SK-MEL-5 (cell line): ENCODE data around the gene DNAAF1. TPM values are rescaled to one million over a fixed set of nuclear protein-coding genes. Genes with fewer than 3 reads are reported as not detected.
"Not testable (repeated sequence)": the region's sequence is repeated elsewhere in the genome, so short reads cannot be mapped to it uniquely, and the experiment has no call there.

Experiments
- DNase-seq: peaks from one replicate; pipeline ENCODE4 v3.0.0-alpha.2; 2016; ENCODE audit warnings: low read depth, low spot score
- in situ Hi-C: cut with HindIII; loops from 2 replicates; pipeline ENCODE4 v1.10.0; 2016; ENCODE audit warnings: low sequenced_read_pairs, high pct_unique_total_duplicates, low pct_unique_long_range_greater_than_20kb
- polyA plus RNA-seq, 2 experiments: library from polyadenylated mRNA; depleted of rRNA; stranded (reverse); fragments of >200 nt; gene quantifications; 2 replicates each; pipeline ENCODE4 v1.2.3, GENCODE V29; 2015
- total RNA-seq: library from RNA; depleted of rRNA; stranded (reverse); fragments of >200 nt; shearing (Covaris generic); gene quantifications from 2 replicates; pipeline ENCODE4 v1.2.3, GENCODE V29; 2014; rRNA removed

Gene DNAAF1
- total RNA-seq = 0.16 and 0.63 TPM in 2 replicates
- polyA plus RNA-seq (2015; cell fraction: cytosol; rRNA removed) = not detected in 2 replicates
- 0.16 TPM in 1 of 2 replicates, not detected in the other for polyA plus RNA-seq (2015; cell fraction: nucleus; rRNA removed)

DNA sequence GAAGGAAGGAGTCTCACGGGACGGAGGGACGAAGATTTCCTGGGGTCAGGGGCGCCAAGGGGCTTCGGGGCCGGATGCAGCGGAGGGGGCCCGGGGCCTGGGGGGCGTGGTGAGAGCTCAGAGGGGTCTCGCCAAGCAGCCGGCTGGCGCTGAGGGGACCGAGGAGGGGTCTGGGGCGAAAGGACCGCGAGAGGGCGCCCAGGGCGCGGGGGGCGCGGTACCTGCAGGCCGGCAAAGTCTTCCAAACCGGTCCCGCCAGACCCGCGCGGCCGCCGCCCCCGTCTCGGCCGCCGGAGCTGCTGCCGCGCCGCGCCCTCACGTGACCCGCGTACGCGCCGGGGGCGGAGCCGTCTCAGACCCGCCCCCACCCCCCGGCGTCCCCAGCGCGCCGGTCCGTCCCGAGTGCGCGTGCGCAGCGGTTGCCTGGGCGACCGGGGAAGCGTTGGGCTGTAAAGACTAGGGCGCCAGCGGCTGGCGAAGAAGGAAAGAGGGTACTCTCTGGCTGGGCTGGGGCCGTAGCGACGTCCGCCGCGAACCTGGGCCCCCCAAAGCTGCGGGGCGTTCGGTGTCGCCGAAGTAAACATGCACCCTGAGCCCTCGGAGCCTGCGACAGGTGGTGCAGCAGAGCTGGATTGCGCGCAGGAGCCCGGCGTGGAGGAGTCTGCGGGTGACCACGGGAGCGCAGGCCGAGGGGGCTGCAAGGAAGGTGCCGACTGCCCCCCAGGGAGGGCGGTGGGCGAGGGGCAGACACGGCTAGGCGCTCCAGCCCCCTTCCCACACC, at the start of gene DNAAF1, which contains the start of gene HSDL1:
DNAAF1 (plus strand) TSS at position 450 of the 781 bp plus-strand sequence; CDS start at position 583, 133 bp downstream.
HSDL1 (minus strand) TSS at position 319 of the 781 bp plus-strand sequence. CDS start 13,856 bp downstream, outside the sequence.
- DNase-seq = peak; percentile 76
- in situ Hi-C loops = no loop called here

DNA sequence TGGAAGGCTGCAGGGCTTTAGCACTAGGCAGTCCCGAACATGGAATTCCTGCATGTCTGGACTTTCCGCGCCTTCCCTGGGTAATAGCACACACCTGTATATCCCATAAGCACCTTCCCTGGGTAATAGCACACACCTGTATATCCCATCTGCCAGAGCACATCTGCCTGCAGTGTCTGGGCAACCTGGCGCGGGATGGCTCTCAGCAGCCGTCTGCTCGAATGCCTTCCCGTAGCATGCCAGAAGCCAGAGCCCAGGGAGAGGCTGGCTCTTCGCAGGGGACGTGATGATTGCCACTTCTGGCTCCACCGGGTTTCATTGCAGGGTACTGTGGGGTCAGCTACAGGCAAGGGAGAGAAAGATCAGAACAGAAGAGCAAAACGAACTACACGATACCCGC, 49.6 kb upstream of the DNAAF1 start:
- DNase-seq = no peak
- in situ Hi-C loops = no loop called here

DNA sequence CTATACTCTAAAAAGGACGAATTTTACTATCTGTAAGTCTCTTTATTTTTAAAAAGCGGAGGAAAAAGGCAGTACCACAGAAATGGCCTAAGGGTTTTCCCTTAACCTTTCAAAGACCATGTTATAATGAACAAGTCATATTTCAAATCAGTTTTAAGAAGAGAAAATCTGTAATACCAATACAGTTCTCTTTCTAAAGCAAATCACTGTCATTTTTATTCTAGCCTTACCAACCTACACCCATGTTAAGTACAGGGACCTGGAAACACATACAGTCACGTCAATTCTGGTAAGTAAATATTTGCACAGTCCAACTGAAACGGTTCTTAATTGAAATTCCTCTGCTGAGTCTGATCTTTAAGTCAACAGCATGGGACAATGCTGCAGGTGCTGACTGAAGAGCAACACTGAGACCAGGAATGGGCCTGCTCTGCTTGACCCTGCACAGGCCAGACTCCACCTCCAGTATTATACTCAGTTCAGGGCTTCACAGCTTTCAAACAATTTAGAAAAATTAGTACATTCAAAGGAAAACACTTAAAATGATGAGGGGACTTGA, 48.6 kb upstream of the DNAAF1 start:
- in situ Hi-C loops = no loop called here
- no peak for DNase-seq

DNA sequence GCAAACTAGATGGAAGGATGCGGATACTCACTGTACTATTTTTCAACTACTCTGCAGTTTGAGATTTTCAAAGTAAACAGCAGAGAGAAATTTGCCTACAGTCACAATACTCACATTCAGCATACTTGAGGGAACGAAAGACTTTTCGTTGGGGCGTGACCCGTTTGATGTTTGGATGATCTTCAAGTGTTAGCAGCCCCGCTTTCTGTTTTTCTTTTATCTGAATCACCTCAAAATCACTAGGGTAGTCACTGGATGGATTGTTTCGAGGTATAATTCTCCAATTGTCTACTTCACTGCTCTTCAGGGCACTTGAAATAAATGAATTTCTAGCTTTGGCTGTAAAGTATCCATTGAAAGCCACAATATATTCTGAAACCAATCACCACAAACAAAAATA, 46.2 kb upstream of the DNAAF1 start:
- in situ Hi-C loops = no loop called here
- DNase-seq = no peak

DNA sequence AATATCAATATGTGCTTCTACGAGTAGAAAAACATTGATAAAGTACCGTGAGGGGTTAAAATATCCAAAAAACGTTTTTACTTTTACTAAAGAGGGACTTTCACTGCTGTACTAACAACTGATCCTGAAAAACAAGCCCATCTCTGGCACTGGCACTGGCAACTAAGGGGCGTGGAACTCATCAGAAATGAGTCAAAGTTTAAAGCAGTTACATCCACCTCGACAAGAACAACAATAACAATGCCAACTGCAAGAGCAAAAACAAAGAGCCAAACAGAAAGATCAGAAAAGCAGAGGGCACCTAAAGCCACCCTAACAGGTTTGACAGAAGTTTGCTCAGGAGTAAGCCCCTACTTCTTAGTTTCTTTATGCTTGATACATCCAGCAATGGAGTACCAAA, 41.4 kb upstream of the DNAAF1 start:
- no peak for DNase-seq
- in situ Hi-C loops = no loop called here

DNA sequence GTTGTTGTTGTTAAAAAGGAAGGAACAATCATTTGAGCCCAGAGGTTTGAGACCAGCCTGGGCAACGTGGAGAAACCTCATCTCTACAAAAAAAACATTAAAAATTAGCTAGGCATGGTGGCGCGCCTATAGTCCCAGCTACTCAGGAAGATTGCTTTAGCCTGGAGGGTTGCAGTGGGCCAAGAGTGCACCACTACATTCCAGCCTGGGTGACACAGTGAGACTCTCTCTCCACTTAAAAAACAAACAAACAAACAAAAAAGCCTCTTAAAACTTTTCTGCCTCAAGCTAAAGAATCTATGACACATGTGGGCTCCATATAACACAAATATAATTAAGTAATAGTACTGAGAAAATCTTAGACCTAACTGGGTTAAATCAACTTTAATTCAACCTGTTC, 40.9 kb upstream of the DNAAF1 start:
- in situ Hi-C loops = no loop called here
- DNase-seq = no peak

DNA sequence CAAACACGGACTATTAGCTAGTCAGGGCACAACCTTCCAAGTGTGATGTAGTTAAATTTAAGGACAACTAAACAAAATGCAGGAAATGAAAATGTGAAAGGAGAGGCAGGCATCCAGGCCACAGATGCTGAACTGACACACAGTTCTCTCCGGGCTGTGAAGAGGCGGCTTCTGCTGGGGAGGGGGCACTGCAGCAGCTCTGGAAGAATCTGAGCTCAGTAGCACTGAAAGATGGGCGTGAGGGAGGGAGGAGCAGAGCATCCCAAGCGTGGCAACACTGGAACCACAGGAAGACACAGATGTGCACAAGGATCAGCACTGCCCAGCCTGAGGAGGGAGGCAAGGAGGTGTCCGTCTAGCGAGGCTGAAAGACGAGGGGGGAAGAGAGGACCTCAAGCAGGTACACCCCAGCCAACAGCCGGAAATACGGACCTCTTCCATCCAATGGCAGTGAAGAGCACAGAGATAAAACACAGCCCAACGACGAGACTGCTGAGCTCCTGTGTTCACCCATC, 39.8 kb upstream of the DNAAF1 start:
- DNase-seq = no peak
- in situ Hi-C loops = no loop called here

DNA sequence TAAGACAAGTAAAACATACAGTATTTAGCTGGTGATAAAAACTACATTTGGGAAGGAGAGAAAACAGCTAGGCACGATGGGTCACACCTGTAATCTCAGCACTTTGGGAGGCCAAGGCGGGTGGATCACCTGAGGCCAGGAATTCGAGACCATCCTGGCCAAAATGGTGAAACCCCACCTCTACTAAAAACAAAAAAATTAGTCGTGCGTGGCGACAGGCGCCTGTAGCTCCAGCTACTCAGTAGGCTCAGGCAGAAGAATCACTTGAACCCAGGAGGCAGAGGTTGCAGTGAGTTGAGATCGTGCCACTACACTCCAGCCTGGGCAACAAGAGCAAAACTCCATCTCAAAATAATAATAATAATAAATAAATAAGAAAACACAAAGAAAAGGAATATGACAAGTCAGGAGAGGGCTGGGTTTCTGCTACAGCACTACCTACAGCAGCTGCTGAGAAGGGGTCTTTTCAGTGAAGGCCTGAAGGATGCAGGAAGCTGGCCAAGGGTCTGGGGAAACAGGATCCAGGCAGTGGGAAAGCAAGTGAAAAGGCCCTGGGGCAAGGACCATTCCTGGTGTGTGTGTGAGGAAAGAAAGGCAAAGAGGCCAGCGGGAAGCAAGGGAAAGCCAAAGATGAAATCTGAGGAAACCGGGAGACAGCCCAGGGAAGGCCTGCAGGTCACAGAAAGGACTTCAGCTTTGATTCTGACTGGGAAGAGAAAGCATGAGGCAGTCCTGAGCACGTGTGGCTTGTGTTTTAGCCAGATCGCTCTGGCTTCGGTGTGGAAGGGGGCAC, 39.0 kb upstream of the DNAAF1 start:
- no peak for DNase-seq
- in situ Hi-C loops = no loop called here

DNA sequence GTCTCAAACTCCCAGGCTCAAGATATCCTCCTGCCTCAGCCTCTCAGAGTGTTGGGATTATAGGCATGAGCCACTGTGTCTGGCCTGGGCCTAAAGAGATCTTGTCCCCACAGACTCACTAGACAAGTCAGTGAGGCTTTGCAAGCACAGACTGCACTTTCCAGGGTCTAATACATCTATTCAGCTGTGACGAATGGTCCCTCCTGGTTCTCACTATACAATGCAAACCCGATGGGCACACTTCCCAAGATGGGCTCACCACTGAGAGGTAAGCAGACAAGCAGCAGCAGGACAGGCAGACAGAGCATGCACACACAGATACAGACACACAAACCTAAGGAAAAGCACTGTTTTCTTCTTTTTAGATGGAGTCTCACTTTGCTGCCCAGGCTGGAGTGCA, 37.2 kb upstream of the DNAAF1 start:
- DNase-seq = no peak
- in situ Hi-C loops = no loop called here

DNA sequence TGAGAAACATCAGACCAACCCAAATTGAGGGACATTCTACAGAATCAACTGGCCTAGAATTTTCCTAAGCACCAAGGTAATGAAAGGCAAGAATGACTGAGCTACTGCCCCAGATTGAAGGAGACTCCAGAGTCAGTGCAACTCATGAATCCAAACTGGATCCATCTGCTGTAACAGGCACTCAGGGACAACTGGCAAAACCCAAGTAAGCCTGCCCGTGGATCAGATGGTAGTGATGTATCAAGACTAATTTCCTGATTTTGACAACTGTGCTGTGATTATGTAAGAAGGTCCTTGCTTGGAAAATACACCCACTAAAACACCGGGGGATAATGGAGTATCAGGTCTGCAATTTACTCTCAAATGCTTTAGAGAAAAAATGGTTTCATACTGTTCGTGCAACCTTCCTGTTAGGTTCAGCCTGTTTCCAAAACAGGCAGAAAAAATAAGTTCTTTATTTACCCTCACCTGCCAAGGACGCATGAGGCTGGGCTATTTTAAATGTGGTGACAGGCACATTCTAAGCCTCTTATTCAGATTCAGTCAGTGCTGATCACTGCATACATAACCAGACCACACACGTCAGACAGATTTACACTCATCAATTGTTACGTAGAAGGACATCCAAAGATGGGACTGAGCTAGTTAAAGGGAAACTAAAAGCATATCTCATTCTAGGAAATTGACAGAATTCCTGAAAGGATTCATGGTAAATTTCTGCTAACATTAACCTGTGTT, 35.3 kb upstream of the DNAAF1 start:
- no peak for DNase-seq
- in situ Hi-C loops = no loop called here

DNA sequence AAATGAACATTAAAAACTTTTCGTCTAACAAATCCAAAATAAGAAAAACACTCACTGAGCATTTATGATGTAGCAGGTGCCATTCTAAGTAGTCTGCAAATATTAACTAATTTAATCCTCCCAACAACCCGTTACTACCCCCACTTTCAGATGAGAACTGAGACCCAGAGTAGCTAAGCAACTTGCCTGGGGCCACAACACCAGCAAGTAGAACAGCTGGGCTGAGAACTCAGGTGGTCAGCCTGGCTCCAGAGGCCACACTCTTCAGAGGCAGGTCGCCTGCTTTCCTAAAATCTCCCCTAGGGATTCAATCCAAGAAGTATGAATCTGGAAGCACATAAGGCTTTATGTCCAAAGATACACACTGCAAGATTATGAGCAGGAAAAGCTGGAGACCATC, 34.6 kb upstream of the DNAAF1 start:
- in situ Hi-C loops = no loop called here
- no peak for DNase-seq

DNA sequence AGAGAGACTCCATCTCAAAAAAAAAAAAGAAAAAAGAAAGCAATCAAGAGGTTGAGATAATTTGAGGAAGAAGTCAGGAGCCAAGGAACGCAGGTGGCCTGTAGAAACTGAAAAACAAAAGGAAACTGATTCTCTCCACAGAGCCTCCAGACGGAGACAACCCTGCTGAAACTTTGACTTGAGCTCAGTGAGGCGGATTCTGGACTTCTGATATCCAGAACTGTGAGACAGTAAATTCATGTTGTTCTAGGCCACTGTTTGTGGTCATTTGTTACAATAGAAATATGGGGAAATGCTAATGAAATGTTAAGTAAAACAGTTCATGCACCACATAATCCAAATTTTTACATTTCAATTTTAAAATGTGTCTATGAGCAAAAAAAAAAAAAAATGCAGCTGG, 33.6 kb upstream of the DNAAF1 start:
- no peak for DNase-seq
- in situ Hi-C loops = no loop called here

DNA sequence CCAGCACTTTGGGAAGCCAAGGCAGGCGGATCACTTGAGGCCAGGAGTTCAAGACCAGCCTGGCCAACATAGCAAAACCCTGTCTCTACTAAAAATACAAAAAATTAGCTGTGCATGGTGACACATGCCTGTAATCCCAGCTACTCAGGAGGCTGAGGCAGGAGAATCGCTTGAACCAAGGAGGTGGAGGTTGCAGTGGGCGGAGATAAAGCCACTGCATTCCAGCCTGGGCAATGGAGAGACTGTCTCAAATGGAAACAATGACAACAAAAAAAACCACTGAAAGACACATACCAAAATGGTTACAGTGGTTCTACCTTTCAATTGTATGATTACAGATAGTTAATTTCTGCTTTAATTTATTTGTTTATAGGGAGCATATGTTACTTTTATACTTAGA, 33.2 kb upstream of the DNAAF1 start:
- DNase-seq, in situ Hi-C loops: not testable (repeated sequence)

DNA sequence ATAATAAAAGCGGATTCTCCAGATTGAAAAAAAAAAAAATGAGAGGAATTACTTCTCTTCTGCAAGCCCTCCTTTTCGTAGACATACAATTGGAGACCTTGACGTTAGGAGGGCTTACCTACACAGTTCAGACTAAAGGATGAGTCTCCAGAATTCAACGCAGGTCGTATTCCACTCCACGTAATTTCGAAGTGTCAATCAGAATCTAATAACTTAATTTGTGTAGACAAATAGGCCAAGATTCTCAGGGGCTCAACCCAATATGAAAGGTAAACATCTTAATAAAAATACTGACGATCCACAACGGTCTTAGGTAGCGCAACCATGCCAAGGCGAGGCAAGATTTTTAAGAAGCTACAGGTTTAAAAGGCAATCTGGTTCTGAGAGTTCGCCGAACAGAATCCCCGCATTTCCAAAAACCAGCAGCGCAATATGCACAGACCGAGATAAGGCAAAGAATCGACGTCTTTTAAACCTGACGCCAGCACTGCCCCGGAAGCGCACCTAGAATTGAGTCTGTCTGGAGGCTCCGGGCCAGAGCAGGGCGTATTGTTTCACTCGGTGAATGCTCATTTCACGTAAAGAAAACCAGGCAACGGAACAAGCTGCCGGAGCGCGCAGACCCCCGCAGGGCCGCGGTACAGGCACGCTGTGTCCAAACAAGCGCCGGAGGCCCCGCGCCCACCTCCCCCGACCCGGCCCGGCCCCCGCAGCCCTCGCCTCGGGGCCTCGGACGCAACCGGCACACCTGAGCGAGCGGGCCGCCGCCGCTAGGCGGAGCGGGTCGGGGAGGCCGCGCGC, 29.0 kb upstream of the DNAAF1 start:
- DNase-seq = peak; percentile 20
- in situ Hi-C loops = no loop called here

DNA sequence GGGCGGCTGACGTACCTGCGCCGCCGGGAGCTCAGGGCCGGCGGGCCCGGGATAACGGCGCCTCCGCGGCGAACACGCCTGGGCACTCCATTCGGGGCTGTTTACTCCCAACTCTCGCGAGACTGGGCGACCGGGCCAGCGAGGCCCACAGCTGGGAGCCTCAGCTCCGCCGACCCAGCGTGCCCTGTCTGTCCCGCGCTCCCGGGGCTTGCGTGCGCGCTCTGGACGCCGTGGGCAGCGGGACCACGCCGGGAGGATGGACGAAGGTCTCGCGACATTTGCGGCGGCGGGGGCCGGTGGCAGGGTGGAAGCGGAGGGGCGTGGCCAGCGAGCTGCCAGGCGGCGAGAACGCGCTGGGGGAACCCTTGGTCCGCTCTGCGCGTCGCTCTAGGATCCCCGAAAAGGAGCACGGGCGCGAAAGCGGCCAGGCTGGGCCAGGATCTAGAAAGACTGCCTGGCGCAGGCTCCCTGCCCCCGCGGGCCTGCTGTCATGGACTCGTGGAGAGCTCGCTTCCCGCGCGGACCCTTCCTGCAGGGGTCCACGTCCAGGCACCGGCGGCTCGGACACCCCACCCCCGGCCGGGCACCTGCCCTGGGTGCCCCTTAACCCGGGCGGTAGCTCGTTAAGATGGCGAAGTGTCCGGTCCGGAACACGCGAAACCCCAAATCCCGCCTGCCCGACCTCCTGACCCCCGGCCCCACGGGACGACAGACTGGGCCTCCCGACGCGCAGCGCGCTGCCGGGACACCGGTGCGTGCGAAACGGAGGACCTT, 28.2 kb upstream of the DNAAF1 start, which contains the start of gene MBTPS1:
MBTPS1 (minus strand) TSS at position 223 of the 774 bp plus-strand sequence. CDS start 15,159 bp downstream, outside the sequence.
- peak; percentile 96 for DNase-seq
- in situ Hi-C loops = no loop called here

DNA sequence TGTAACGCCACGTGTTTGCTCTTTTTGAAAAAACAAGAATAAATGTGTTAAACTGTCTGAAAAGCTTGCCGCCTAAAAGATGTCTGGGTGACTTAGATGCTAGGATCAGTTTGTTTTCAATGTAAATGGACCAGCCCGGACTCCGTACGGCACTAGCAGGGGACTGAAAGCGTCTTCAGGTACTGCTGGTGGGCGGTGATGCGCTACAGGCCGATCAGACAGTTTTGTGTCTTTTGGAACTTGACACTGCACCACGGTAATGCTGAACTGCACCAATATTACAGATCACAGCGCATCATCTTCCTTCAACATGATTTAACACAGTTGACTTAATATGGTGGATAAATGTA, 27.6 kb upstream of the DNAAF1 start:
- in situ Hi-C loops = no loop called here
- DNase-seq = no peak
